CD4-positive, alpha-beta T cell treated with Interferon alpha-2 for 1 hour (primary cell): ENCODE measurements around the gene POLN.
A peak's percentile ranks its signal among the peaks of the same experiment; 100 is the strongest.
"Not testable (repeated sequence)": the region's sequence is repeated elsewhere in the genome, so short reads cannot be mapped to it uniquely, and the experiment has no call there.

Source experiments
- DNase-seq, 2 donors: peaks; one replicate each; pipeline ENCODE4 v3.0.0-alpha.2; 2020 to 2022

Gene POLN

DNA sequence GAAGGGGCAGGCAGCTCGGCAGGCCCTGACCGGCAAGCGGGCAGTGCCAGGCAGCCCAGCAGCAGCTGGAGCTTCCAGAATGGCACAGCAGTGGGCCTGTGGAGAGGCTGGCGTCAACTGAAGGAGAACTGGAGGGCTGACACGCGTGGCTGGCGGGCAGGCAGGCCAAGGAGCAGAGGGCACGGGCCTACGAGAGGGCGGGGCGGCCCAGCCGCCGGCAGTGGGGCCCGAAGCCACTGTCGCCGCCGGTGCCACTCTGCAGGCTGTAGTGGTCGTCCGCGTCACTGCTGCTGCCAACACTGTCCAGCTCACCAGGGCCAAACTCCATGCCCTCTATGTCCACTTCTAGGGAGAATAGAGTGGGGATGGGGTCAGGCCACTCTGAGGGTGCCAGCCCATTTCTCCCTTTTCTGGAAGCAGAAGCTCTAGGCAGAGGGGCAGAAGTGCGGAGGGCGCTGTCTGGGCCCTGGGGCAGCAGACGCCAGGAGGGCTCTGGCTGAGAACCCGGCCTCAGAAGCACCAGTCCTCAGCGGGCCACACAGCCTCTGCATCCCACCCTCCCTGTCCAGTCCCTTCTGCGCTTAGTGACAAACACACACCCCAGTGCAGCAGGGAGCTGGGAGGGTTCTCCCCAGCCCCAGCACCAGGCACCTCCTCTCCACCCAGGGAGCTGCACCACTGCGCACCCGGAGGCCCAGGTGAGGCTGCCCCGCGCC is 8.6 kb upstream of the POLN start:
- no peak for DNase-seq

DNA sequence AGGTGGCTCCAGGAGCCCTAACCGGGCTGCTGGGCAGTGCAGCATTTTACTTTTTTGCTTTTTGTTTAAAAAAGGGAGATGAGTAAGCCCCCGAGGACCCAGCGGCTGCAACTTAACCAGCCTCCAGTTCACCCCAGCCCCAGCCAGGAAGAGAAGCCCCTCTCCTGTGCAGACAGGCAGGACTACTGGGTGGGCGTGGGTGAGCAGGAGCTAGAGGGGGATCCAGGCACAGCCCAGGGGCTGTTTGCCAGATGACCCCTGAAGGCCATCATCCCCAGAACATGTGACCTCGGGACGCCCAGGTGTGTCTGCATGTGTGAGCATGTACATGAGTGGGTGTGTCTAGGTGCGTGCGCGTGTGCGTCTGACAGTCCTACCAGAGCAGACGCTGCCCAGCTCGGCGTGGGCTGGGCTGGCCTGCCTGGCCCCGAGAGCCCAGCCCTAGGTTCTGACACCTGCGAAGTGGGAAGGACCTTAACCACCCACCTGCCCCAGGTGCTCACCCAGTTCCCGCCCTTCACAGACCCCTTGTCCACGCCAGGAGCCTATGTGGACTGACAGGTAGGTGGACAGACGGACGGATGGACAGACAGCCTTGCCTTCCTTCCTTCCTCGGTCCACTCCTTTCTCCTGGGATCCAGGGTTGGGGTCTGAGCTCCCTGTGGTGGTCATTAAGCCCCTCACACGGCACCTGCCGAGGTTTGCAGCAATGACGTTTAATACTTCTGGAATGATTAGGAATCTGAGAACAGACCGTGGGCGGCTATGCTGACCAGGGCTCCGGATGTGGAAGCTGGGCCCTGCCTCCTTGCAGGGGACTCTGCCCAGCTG is 7.8 kb upstream of the POLN start:
- DNase-seq = no peak

DNA sequence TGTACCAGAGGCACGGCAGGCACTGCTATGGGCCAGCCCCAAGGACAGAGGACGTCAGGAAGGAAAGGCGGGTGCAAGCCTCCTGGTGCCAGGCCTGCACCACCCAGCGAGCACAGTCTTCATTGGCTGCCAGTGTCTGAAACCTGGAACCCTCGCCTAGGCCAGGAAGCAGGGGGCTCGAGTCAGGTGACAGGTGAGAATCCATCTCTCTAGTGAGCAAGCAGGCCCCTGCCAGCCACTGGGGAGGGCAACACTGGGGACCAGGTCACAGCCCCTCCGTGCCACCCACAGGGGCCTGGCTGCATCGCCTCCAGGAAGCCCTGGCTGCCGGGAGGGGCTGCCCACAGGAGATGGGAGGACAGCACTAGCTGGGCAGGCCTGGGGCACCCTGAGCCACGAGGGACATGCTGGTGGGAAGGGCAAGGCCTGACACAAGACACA is 6.9 kb upstream of the POLN start:
- DNase-seq = no peak

DNA sequence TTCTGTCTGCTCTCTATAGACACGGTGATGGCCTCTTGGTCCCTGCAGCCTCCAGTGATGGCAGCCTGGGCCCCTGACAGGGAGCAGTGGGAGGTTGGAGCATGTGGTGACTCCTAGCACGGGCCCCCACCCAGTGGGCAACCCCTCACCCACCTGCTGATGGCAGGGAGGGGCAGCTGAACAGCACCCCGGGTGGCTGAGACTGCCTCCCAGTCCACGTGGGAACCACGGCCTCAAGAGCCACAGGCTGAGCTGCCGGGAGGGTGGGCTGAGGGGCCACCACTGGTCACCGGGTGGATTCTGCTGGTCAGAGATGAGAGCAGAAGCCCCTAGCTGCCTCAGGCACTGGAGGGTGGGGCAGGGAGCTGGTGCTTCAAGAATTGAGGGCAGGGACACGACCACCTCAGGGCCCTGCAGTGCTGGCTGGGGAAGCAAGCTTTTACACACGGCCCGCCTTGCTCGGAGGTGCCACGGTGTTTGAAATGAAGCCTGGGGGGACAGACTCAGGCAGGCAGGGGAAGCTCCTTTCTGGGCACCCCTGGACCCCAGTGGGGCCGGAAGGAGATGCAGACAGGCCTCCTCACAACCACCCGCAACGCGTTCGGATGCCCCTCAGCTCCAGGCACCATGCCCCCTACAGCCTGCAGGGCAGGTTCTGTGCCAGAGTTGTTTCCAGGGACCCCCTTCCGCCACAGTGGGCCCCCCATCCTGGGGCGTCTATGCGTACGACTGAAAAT is 6.3 kb upstream of the POLN start:
- no peak for DNase-seq

DNA sequence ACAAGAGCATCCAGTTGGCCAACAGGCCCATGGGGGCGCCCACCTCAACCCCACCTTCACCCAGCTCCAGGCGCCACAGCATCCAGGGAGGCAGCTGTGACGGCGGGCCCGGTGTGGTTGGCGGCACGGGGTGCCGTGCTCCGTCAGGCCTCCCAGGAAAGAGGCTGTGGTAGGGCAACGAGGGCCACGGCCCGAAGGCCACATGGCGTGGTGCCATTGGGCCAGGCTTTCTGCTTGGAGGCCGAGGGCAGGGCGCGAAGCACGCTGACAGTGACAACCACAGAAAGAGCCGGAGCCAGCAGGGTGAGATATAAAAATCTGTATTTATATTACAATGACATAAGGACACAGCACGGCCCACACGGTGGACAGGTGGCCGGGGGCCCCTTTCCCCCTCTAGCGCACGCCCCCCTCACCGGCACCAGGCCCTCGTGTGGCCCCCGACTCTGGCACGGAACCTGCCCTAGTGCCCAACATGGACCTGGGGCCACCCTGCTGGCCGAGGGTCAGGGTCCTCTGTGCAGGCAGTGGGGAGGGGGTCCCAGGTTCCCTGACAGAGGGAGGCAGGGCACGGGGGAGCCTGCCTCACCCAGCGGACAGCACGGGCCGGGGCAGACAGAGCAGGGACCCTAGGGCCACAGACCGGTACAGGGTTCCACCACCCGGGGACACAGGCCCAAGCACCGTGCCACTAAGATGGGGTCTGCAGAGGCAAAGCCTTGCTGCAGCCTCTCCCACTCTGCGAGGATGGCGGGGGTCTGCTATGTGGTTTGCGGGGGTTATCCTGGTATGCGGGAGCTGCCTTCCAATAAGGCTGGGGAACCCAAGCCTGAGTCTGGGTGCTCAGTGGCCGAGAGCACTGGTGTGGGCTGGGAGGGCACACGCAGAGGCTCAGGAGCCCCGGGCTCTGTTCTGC is 5.5 kb upstream of the POLN start:
- no peak for DNase-seq

DNA sequence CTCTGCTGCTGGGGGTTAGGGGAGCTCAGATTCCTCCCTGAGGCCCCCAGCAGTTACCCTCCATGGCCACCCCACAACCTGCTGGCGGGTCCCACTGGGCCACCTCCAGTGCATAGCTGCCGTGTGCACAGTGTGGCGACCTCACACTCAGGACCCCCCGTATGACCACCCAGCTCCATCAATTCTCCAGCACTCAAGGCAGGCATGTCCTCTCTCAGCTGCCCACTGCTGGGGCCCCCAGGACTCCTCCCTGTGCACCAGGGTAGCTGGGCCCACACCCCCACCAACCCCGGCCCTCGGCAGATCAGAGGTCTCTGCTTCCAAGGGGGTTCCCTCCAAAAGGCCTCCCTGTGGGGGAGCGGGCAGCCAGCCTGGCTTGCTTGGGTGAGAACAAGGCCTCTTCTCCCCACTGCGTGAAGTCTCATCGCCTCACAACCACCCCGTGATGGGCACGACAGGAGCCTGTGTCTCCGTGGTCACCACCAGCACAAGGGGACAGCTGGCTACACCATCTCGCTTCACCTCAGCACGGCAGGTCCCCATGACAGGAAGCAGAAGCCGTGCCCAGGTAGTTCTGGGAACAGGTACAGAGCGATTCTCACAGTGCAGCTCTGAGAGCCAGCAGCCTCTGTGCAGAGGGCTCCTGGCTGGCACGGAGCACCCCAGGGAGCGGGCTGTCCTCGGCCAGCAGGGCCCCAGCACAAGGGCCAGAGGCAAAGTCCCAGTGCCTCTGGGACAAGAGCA is 4.6 kb upstream of the POLN start:
- no peak for DNase-seq

DNA sequence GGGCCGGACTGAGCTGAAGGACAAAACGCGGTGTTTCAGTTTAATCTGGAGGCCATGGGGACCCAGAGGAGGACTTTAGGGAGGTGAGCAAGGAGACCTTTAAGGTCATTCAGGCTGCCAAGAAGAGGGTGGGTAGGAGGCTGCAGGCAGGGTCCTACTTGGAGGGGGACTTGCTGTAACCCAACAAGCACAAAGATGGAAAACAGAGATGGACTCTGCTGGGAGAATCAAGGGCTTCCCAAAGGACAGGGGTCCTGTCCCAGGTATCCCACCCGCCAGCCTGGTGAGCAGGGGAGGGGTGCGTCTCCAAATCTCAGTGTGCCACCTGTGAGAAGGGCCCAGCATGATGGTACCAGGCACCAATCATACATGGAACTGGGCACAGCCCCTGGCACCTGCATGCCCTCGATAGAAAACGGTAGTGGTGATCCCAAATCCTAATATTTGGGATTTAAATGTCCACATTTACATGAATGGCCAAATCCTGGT is 3.9 kb upstream of the POLN start:
- no peak for DNase-seq

DNA sequence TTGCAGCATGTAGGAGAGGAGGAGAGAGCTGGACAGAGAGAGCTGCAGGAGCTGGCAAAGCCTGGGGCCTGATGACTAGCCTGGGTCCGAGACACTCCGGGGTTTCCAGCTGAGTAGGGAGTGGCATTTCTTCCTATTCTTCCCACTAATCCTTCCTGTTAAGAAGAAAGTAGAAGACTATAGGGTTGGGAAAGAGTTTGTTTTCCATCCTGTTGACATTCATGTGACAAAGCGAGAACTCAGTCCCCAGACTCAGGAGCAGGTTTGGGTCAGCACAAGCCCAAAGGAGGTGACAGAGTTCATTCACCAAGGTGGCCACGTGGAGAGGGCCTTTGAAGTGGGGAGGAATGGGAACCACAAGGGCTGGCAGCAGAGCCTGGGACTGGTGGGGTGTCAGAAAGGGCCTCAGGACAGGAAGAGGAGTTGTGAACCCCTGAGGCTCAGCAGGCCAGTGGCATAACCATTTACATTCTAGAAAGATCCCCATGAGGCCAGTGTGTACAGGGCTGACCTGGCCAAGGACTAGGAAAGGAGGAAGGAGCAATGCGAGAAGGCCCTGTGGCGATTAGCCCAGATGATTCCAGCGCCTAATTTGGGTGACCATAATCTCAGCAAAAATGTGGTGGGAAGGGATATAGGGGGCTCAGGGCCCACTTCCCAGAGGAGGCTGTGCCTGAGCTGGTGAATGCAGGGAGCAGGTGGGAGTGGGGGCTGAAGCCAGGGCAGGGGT is 3.3 kb upstream of the POLN start:
- DNase-seq = no peak

DNA sequence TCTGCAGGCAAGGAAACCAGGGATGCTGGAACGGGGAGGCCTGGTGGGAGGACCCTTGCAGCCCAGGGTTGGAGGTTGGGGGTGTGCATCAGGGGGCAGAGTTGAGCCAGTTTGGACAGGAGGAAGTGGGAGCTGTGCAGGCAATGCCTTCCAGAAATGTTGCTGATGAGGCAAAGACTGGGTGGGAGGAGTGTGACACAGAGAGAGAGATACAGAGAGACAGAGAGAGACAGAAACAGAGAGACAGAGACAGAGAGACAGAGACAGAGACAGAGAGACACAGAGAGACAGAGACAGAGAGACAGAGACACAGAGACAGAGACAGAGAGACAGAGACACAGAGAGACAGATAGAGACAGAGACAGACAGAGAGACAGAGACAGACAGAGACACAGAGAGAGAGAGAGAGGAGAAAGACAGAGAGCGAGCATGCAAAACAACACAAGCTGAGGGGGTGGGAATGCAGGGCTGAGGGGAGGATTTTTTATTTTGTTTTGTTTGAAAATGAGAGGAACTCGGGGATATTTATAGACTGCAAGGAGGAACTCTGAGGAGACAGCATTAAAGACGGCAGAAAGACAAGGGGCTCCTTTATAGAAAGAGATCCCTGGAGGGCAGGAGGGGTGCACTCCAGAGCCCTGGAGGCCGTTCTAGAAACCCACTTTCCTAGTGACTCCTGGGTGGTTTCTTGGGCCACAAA is 1.9 kb upstream of the POLN start:
- DNase-seq = no peak

DNA sequence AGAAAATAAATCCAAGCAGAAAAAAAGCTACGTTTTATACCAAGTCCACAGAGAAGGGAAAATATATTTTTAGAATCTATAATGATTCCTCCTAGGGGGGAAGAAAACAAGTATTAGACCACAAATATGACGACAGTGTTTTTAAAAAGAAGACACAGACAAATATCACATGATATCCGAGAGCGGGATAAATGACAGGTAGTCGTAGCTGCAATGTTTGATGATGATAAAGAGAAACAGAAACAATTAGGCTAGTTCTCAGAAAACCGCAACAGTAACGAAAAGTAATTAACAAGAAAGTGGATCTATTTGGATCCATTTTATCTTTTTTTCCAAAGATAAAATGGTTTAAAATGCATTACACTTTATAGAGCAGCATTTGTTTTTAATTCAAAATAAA is 918 bp downstream of the POLN start:
- peak in 1 of 2 donors; percentile 81 for DNase-seq

DNA sequence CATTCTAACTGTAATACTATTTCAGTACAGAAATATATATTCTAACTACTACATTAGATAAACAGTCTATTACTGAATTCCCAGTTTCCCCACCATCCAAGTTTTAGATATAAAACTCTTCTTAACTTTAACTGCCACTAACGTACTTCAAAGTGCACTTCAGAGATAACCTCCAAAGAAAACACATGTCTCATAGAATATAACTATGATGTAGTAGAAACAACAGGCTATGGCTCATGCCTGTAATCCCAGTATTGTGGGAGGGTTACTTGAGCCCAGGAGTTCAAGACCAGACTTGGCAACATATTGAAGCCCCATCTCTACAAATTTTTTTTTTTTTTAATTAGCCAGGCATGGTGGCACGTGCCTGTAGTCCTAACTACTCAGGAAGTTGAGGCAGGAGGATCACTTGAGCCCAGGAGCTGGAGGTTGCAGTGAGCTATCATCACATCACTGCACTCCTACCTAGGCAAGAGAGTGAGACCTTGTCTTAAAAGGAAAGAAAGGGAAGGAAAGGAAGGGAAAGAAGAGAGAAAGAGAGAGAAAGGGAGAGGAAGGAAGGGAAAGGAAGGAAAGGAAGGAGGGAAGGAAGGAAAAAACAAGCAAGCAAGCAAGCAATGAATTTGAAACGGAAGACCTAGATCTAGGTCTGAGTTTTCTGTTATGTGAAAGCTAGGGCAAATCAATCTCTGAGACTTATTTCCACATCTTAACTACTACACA is 4.8 kb downstream of the POLN start:
- DNase-seq = no peak

DNA sequence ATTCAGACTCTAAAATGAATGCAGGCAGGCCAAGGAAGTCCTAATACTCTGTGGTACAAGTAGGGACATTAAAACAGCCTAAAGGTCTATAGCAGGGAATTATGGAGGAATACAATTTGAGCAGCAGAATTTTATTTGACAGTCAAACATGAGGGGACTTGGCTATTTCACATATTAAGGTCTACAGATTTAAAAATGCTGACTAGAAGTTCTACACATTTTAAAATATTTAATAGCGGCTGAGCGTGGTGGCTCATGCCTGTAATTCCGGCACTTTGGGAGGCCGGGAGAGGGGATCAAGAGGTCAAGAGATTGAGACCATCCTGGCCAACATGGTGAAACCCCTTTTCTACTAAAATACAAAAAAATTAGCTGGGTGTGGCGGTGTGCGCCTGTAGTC is 10.8 kb downstream of the POLN start:
- no peak for DNase-seq

DNA sequence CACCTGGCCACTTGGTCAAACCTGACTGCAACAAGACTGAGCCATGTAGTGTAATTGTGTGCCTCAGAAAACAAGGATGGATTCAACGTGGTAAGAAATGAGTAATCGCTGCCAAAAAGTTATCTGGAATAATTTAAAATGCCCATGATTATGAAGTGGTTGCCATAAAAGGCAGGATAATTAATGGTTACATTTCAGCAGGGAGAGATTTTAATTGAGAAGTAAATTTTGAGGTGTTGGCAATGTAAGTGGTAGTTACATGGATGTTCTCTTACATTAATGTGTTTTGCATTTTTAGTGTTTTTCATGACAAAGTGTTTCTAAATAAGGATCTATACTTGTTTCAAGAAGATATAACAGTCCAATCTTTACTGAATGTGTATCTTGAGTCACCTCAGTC is 15.7 kb downstream of the POLN start:
- DNase-seq = no peak

DNA sequence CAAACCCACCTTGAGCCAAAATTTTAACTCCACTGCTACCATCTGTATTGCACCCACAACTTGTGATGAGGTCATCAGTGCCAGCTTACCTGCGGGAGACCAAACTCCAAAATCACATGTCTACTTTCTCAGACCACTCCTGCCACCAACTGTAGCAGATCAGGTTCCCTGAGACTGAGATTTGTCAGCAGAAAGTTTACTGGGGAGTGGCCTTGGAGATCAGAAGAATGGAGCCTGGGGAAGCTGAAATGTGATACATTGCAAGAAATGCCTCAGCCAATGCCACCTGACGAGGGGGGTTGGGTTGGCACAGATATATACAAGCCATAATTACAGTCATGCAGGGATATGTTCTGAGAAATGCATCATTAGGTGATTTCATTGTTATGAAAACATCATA is 19.1 kb downstream of the POLN start:
- DNase-seq = no peak

DNA sequence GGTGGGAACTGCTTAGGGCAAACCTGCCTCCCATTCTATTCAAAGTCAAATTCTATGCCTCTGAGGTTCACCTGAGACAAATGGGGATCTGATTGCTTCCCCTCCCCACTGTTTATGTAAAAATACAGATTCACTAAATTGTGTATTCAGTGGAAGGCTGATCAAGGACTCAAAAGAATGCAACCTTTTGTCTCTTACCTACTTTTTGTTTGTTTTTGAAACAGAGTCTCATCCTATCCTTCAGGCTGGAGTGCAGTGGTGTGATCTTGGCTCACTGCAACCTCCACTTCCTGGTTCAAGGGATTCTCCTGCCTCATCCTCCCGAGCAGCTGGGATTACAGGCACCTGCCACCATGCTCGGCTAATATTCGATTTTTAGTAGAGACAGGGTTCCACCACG is 20.5 kb downstream of the POLN start:
- not testable (repeated sequence) for DNase-seq

DNA sequence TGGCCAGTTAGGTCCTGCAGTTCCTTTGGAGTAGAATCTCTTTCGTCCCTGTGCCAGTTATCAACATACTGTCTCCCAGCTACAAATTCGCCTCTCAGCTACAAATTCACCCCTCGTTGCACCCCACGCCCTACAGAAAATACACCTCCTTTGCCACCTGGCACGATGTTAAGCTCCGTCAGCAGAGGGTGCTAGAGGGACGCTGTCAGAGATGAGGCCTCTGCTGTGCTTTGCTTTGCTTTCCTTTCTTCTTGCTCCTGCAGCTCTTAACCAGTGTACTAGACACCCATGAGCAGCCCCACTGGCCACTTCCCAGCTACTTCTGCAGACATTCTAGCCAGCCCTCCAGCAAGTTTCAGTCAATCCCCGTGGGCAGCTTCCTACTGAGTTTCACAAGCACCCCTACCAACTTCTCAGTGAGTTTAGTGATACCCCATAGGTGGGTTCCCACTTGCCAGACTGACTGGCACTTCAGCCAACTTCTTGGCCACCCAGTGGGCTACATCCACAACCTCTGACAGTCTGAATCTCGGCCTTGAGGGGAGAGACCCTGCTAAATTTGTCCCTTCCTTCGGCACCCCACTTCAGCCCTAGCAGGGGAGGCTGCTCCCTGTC is 21.8 kb downstream of the POLN start:
- peak; percentile 74 to 83 for DNase-seq

DNA sequence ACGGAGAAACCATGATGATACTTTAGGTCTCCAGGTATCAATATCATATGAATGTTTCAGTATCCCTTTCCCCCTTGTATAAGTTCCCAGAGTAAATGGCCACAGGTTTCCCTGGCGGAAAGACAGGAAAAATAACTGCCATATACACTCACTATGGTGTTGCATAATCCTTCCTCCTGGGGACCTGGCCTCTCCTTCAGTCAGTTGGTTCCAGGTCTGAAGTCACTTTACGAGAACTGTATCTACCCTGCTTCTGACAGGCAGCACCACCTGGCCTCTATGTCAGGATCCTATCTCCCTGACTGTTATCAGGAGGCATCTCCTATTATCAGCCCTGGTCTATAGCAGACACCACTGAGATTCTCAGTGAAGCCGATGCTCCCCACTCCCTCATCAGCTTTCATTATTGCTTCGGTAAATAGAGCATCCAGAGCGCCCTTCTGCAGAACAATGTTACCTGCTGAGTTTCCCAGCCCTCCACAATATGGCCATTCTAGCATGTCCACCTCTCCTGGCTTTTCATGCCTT is 22.6 kb downstream of the POLN start:
- no peak for DNase-seq

DNA sequence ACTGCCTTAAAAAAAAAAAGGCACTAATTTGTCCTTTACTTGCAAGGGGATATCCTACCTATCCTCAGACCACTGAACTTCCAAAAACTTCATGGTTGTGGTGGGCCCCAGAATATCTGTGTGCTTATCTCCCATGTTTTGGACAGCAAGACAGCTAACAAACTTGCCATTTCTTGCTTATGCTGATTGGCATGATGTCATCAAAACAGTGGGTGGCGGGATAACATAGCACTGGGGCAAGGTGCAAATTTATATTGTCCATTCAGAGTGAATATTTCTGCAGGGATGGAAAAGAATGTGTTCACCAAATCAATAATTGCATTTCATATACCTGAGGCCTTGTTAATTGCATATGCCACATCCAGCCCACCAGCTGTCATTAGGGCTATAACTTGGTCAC is 23.5 kb downstream of the POLN start:
- no peak for DNase-seq

DNA sequence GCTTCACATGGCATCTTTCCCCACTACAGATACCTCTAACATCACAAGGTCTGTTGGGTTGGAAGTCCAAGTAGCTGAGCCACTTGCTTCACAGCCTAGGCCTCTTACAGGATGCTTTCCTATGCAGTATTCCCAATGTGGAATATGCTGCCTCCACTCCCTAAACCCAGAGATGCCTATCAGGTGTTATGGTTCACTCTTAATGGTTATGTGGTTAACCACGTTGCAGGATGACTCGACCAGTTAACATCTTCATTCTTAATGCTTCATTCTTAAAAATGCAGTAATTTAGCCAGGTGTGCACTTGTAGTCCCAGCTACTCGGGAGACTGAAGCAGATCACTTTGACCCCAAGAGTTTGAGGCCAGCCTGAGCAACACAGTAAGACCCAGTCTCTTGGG is 24.2 kb downstream of the POLN start:
- DNase-seq = no peak
